NB4 (cell line): ENCODE data around the gene ARHGAP20.

ENCODE experiments used
- DNase-seq: peaks from one replicate; pipeline ENCODE4 v3.0.0; 2010; ENCODE audit warnings: low read depth
- H3K4me3 ChIP-seq: one replicate; pipeline ENCODE4 v1.5.1; 2011; ENCODE audit warnings: mild to moderate bottlenecking, low read depth, low read length, moderate library complexity
- CTCF ChIP-seq: IDR thresholded peaks from one replicate; pipeline ENCODE4 v1.5.1; 2012; ENCODE audit warnings: low read depth, low read length
- MAX ChIP-seq: IDR thresholded peaks from 2 replicates; pipeline ENCODE4 v1.6.1; 2011; ENCODE audit warnings: low read depth, low read length
- MYC ChIP-seq: IDR thresholded peaks from 2 replicates; pipeline ENCODE4 v1.6.1; 2011; ENCODE audit warnings: low read depth, low read length
- POLR2A ChIP-seq: IDR thresholded peaks from 2 replicates; pipeline ENCODE4 v1.6.1; 2011; ENCODE audit warnings: mild to moderate bottlenecking; ENCODE audit not compliant: insufficient read length; ENCODE audit errors: extremely low read depth

ARHGAP20 gene

GRCh38 chr11:110713449-110713776 is 1.2 kb upstream of the ARHGAP20 start:
- TF ChIP-seq POLR2A: no peak
- TF ChIP-seq CTCF: no peak
- no peak for DNase-seq
- no peak overlapping the region for H3K4me3 ChIP-seq

DNA sequence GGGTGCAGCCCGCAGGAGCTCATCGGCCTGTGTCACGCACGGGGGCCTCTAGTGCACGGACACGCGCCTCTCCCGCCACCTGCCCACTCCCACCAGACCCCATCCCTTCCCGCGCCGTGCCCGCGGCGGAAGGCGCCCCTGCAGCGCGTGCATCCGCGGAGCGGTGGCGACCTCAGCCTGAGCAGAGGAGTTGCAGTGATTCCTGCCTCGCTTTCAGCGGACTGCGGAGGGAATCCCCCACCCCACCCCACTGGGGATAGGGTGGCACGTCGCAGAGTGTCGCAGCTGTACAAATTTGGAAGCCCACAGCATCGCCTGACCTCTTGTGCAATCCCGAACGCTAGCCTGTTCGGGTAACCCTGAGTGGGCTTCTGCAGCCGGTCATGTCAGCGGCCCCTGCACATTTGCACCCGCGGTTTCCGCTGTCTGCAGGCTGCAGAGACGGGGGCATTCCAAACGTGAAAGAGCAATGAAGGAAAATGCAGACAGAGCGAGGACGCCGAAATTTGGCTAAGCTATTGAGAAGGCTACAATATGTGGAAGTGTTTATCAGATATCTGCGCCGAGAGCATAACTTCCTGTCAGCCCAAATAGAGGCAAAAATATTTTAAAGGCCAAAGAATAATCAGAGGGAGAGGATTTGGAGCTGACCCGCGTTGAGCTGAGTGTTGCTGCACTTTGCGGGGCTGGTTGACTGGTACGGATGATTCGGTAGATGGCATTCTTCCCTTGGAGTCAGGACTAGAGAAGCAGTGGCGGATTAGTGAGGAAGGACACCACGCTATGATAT is 617 bp upstream of the ARHGAP20 start:
- H3K4me3 ChIP-seq: no peak overlapping the region
- DNase-seq: no peak
- no peak for TF ChIP-seq POLR2A
- no peak for TF ChIP-seq CTCF
- no peak for TF ChIP-seq MYC
- no peak for TF ChIP-seq MAX

- H3K4me3 ChIP-seq: no peak overlapping the region
- TF ChIP-seq MYC (no peak), POLR2A (no peak), MAX (no peak), CTCF (no peak)
- no peak for DNase-seq
Observed at GRCh38 chr11:110711448-110711775, 825 bp downstream of the ARHGAP20 start.

DNA sequence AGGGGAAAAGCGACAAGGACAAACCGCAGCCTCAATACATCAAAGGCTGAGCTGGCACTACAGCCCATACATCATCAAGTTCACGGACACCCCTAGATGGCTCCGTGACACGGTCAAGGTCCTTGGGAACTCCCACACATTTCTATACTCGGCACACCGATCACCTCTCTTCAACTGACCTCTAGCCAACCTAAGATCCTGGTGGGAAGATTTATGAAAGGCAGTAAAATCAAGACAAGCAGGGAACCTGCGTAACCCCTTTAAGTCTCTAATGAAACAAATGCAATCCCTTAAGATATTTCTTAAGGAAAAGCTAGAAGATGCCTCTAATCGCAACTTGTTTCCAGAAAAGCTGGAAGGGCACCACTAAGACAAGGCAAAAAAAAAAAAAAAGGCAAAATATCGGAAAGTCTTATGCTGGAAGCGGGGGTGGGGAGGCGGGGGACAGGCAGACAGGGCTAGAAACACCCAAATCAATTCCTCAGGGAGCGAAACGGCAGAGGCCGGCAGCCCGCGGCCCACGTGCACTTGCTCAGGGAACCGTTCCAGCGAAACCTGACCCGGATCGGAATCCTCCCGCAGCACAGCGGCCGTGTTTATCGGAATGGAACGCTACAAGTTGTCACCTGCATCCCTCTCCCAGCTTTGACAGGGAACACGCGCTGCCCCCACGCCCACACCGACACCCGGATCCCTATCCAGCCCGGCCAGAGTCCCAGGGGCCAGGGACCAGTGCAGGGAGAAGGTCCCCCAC is 1.4 kb downstream of the ARHGAP20 start:
- DNase-seq: no peak
- no peak overlapping the region for H3K4me3 ChIP-seq
- TF ChIP-seq MAX (no peak), CTCF (no peak), MYC (no peak), POLR2A (no peak)

- H3K4me3 ChIP-seq: no peak overlapping the region
Observed at GRCh38 chr11:110704210-110704864, 7.9 kb downstream of the ARHGAP20 start.

More at GRCh38 chr11:110704210-110704864, 7.9 kb downstream of the ARHGAP20 start:
- TF ChIP-seq MAX: no peak
- no peak for TF ChIP-seq CTCF
- no peak for TF ChIP-seq MYC
- TF ChIP-seq POLR2A: no peak
- DNase-seq: no peak
